T-helper 2 cell treated with Interferon-gamma antibody and Interleukin-4, amounts not matched to agents 5 μg/mL and 100 μg/mL, for 36 hours (primary cell): ENCODE results near the gene HIGD2A.

Source experiments
- DNase-seq: peaks from one replicate; pipeline ENCODE4 v3.0.0; 2021; ENCODE audit warnings: low spot score
- H3K27ac Mint-ChIP-seq: one replicate; pipeline ENCODE4 v1.8.0; 2021; ENCODE audit warnings: mild to moderate bottlenecking, mixed read lengths
- H3K27me3 Mint-ChIP-seq: one replicate; pipeline ENCODE4 v1.8.0; 2021; ENCODE audit warnings: low read depth, mixed read lengths
- H3K36me3 Mint-ChIP-seq: one replicate; pipeline ENCODE4 v1.8.0; 2021; ENCODE audit warnings: low read depth, mixed read lengths
- H3K4me1 Mint-ChIP-seq: one replicate; pipeline ENCODE4 v1.8.0; 2021; ENCODE audit warnings: low read depth, mixed read lengths
- H3K4me3 Mint-ChIP-seq: one replicate; pipeline ENCODE4 v1.8.0; 2022; ENCODE audit warnings: mild to moderate bottlenecking, moderate library complexity, mixed read lengths
- H3K9me3 Mint-ChIP-seq: one replicate; pipeline ENCODE4 v1.8.0; 2021; ENCODE audit warnings: mixed read lengths

HIGD2A gene

DNA sequence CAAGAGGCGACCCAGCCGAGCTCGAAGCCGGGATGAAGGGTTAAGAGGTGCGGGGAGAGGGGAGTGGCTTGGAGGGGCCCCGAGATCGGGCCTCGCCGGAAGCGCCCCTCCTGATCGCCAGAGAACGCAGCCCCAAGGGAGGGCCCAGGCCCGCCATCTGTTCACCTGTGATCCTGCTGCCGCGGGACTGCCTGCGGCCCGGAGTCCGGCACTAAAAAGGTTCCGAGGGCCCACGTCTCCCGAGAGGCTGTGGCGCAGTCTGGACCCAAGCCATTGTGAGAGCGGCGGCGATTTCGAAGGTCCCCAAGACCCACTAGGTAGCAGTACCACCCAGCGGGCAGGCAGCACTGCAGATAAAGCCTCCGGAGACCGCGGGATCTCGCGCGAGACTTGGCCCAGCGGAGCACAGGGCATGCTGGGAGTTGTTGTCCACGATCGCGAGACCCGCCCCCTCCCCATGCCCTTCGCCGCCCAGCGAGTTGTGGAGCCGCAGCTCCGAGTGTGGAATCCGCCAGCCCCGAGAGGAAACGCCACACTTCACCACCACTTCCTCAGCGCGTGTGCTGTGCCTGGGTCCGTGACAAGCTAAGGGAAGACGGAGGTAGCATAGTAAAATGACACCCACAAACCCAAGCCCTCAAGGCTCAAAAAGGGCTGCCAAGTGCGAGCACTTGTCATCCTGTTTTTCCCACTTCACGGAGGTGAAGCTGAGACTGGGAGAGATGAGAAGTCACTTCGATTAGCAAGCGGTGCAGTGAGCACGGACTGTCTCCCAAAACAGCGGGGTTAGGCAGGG, 26.9 kb upstream of the HIGD2A start, which contains the start of gene KIAA1191:
Gene KIAA1191 (minus strand): TSS at position 328 of the 796 bp plus-strand sequence. CDS start 2,256 bp downstream, outside the sequence.
- H3K27ac Mint-ChIP-seq: peak within 1 kb of the TSS; percentile 93
- H3K27me3 Mint-ChIP-seq: no peaks in the 10 kb centered on the region
- peaks cover 18% of the 10 kb centered on the region for H3K36me3 Mint-ChIP-seq
- H3K9me3 Mint-ChIP-seq: no peaks in the 10 kb centered on the region
- peaks cover 21% of the 10 kb centered on the region for H3K4me1 Mint-ChIP-seq
- DNase-seq: peak; percentile 93
- peak within 1 kb of the TSS; percentile 99 for H3K4me3 Mint-ChIP-seq

DNA sequence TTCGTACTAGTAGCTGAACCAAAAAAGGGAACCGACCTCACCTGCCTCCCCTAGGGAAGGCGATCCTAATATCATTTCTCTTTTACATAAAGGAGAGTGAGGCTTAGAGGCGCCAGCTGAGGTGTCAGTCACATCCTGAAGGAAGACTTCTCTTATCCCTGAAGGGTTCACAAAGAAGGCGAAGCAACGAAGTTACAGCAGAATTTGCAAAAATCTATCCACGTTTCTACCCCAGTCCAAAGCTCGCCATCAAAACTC, 26.4 kb upstream of the HIGD2A start:
- peak overlapping the region; percentile 99 for H3K4me3 Mint-ChIP-seq
- H3K36me3 Mint-ChIP-seq: peaks cover 18% of the 10 kb centered on the region
- H3K4me1 Mint-ChIP-seq: peaks cover 21% of the 10 kb centered on the region
- no peak for DNase-seq
- peak overlapping the region; percentile 93 for H3K27ac Mint-ChIP-seq
- no peaks in the 10 kb centered on the region for H3K9me3 Mint-ChIP-seq
- no peaks in the 10 kb centered on the region for H3K27me3 Mint-ChIP-seq

DNA sequence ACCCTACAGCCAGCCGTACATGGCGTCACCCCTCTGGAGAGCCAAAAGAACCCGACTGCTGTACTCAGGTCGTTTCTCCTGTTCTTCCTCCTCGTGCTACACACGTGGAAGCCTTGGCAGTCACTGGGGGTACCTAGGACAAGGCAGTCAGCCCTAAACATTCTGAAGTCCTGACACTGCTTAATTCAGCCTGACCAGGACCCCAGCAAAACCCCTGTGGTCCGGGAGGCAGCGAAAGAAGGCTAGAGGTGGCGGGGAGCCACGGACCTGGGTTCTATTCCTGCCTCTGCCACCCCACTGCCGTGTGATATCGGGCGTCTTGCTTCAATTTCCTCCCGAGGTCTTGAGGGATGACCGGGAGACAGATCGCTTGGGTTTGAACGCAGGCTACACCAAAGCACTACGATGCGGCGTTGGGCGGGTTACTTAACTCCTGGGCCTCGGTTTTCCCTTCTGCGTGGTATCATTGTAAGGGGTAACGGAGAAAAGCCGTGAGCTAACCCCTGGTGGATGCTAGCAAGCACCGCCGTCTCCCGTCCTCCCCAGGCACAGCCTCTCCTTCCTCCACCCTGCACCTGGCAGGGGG, 23.7 kb upstream of the HIGD2A start:
- DNase-seq: no peak
- H3K9me3 Mint-ChIP-seq: no peaks in the 10 kb centered on the region
- peak overlapping the region; percentile 66 for H3K4me3 Mint-ChIP-seq
- peaks cover 8% of the 10 kb centered on the region for H3K36me3 Mint-ChIP-seq
- H3K4me1 Mint-ChIP-seq: peaks cover 22% of the 10 kb centered on the region
- H3K27ac Mint-ChIP-seq: no peak overlapping the region
- H3K27me3 Mint-ChIP-seq: no peaks in the 10 kb centered on the region

DNA sequence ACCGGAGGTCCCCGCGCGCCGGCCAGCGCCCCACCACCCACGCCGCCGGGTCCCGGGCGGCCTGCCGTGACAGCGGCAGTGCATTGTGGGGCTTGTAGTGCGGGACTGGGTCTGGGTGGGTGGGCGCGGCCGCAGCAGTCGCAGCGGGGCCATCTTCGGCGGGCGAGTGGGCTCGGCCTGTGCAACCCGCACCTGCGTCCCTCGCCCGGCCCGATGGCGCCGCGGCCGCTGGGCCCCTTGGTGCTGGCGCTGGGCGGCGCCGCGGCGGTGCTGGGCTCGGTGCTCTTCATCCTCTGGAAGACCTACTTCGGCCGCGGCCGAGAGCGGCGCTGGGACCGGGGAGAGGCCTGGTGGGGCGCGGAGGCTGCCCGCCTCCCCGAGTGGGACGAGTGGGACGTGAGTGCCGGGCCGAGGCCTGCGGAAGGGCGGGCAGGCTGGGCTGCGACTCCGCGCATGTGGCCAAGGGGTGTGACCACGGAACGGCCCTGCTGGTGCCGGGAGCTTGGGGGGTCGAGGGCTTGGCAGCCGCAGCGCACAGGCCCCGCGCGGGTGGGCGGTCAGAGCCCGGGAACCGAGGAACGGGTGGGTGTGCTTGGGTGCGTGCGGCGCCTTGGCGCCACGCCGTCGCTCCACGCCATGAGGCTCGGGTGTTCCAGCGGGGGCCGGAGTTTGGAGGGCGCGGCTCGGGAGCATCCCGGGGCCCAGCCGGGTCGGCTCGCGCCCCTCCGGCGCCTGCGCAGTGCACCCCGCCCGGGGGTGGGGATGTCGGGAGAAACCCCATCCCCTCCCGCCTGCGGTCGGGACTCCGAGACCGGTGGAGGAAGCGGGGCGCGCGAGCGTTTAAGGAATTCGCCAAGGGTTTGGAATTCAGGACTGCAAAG, 23.0 kb upstream of the HIGD2A start, which contains the start of gene ARL10:
Gene ARL10 (plus strand): TSS at position 137 of the 881 bp plus-strand sequence. CDS start 77 bp downstream, at position 214.
- Mint-ChIP-seq H3K9me3 (no peaks in the 10 kb centered on the region), H3K4me1 (peaks cover 21% of the 10 kb centered on the region), H3K27ac (no peak within 1 kb of the TSS), H3K27me3 (no peaks in the 10 kb centered on the region), H3K4me3 (peak within 1 kb of the TSS; percentile 71), H3K36me3 (peaks cover 8% of the 10 kb centered on the region)
- peak; percentile 69 for DNase-seq

DNA sequence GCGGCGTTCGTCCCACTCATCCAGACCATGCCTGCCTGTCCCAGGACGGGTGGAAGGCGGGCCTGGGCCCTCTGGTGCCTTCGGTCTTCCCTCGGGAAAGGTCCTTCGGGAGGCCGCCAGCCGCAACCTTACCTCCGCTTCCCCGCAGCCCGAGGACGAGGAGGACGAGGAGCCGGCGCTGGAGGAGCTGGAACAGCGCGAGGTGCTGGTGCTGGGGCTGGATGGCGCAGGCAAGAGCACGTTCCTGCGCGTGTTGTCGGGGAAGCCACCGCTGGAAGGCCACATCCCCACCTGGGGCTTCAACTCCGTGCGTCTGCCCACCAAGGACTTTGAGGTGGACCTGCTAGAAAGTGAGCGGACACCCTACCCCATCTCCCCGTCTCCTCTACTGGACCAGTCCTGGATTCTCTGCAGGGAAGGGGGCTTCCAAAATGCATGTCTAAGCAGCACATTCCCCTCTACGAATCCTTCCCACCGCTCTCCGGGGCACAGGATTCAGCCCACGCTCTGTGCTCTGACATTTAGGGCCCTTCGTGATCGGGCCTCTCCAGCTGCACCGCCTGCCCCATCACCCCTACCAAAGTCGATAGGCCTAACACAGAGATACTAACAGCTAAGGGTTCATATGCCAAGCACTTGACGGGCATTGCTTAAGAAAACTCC, 22.2 kb upstream of the HIGD2A start:
- DNase-seq: no peak
- H3K9me3 Mint-ChIP-seq: no peaks in the 10 kb centered on the region

DNA sequence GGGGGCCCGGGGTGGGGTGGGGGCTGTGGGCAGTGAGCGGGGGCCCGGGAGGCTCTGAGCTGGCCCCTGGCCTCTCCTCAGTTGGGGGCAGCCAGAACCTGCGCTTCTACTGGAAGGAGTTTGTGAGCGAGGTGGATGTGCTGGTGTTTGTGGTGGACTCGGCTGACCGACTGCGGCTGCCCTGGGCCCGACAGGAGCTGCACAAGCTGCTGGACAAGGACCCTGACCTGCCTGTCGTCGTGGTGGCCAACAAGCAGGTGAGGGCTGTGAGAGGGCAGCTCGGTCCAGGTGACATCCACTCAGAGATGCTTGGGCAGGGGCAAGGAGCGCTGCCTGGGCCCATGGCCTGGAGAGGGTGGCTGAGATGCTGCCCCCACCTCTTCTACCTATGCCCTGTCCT, 19.8 kb upstream of the HIGD2A start:
- Mint-ChIP-seq H3K27me3 (no peaks in the 10 kb centered on the region), H3K36me3 (peaks cover 8% of the 10 kb centered on the region), H3K9me3 (no peaks in the 10 kb centered on the region), H3K4me1 (peaks cover 9% of the 10 kb centered on the region), H3K4me3 (no peak overlapping the region), H3K27ac (no peak overlapping the region)
- no peak for DNase-seq

More for the DNA sequence above, 22.2 kb upstream of the HIGD2A start:
- Mint-ChIP-seq H3K27ac (peak overlapping the region; percentile 28), H3K36me3 (peaks cover 8% of the 10 kb centered on the region), H3K4me3 (peak overlapping the region; percentile 71), H3K4me1 (peaks cover 21% of the 10 kb centered on the region), H3K27me3 (no peaks in the 10 kb centered on the region)

DNA sequence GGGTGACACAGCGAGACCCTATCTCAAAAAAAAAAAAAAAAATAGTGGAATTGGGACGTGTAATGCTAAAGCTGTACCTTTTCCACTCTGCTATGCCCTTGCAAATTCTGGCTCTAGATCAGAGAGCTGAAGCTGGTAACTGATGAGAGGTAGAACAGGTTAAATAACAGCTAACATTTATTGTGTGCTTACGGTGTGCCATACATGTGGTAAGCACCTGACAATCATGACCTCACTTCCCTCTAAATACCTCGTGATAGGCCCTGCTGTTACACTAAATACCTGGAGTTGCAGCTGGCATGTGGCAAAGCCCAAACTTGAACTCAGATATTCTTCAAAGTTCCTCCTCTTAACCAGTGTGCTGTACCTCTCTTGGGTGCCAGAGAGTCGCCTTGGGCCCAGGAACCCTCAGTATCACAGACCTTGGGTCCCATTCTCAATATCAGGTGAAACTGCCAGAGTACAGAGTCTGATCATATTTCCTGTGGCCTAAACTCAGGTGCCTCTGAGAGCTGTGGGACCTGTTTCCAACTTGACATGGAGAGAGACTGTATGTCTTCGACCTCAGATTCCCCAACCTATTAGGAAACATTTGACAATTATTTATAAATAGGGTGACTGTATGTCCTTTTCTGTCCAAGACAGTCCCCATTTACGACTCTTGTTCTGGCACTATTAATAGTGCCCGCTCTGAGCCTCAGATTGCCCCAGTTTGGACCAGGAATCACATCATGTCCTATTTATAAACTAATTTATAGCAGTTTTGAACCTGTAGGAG, 18.4 kb upstream of the HIGD2A start:
- Mint-ChIP-seq H3K9me3 (no peaks in the 10 kb centered on the region), H3K36me3 (peaks cover 8% of the 10 kb centered on the region), H3K4me3 (no peak overlapping the region), H3K4me1 (peaks cover 9% of the 10 kb centered on the region), H3K27ac (no peak overlapping the region), H3K27me3 (no peaks in the 10 kb centered on the region)
- DNase-seq: no peak

DNA sequence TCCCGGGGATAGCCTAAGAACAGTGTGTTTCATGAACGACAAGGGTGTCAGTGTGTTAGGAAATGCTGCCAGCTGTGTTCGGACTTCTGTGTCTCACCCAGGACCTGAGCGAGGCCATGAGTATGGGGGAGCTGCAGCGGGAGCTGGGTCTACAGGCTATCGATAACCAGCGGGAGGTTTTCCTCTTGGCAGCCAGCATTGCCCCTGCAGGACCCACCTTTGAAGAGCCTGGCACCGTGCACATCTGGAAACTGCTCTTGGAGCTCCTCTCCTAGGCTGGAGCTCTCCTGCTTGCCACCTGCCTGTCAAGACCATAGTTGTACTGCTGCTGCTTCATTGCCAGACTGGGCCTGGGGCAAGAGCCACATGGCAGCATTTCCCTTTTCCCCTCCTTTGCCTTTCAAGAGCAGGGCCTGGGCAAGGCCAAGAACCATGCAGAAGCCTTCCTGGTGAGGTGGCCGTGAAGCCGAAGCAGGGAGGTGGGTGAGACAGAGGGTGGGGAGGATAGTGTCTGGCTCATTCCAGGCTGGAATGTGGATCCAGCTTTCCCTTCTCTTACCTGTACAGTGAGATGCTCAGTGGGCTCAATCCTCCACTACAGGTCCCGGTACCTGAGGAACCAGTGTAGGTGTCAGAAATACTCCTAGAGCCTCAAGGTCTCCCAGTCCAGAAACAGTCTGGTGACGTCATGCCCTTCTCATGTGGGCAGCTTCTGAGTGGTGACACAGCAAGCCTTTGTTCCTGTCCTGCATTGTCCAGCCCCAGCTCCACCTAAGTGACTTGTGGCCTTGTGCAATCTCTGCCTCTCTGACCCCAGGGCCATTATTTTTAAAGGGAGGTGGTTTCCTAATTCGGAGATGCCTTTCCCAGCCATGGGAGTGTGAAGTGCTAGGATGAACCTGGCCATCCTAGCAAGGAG, 16.7 kb upstream of the HIGD2A start:
- Mint-ChIP-seq H3K4me1 (peaks cover 9% of the 10 kb centered on the region), H3K27me3 (no peaks in the 10 kb centered on the region), H3K36me3 (peaks cover 8% of the 10 kb centered on the region), H3K4me3 (no peak overlapping the region), H3K9me3 (no peaks in the 10 kb centered on the region), H3K27ac (no peak overlapping the region)
- no peak for DNase-seq

DNA sequence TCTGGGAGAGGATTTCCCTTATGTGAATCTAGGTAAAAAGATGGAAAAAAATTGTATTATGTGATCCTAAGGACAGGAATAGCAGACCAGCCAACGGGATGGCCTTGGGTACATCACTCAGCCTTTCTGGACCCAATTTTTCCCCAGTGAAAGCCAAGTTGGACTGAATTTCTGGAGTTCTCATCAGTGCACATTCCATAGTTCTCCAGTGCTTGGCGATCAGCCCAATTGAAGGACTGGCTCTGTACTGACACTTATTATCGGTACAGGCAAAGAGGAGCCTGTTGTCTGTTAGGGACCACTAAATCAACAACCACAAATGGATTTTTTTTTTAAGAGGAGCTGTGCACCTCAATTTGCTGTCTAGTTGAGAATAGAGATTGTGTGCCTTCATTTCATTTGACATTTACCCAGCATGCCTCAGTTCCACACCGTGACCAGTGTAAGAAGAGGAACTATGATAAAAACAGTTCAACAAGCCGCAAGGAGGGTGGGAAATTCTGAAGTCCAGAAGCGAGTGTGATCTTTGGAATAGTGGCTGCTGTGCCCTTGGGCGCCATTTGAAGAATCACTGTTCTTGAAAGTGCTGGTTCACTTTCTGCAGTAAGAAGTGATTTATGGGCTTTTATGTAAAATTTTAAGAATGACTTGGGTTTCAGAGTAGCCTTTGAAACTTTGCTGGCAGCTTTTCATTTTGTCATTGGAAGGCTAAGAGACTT, 15.3 kb upstream of the HIGD2A start:
- DNase-seq: no peak
- H3K36me3 Mint-ChIP-seq: peaks cover 1% of the 10 kb centered on the region
- H3K27me3 Mint-ChIP-seq: no peaks in the 10 kb centered on the region
- no peaks in the 10 kb centered on the region for H3K9me3 Mint-ChIP-seq
- no peaks in the 10 kb centered on the region for H3K4me1 Mint-ChIP-seq
- no peak overlapping the region for H3K4me3 Mint-ChIP-seq
- no peak overlapping the region for H3K27ac Mint-ChIP-seq

DNA sequence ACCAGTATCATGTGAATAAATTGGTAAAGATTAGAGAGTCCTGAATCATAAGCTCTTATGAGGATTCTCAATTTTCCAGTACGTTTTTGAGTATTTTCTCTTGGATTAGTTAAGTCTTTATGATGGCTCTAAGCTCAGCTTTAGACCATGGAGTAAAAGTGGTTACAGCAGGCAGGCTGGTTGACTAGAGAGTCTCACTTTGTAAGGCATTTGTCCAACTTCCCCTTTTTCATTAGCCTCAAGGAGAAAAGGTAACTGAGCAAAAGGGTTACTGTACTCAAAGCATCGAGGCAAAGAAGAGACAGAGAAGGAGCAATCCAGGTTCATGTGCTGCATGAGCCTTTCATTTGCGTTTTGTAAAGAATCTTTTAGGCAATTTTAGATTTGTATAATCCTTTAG, 8.7 kb upstream of the HIGD2A start:
- H3K27ac Mint-ChIP-seq: no peak overlapping the region
- no peaks in the 10 kb centered on the region for H3K27me3 Mint-ChIP-seq
- no peaks in the 10 kb centered on the region for H3K9me3 Mint-ChIP-seq
- H3K36me3 Mint-ChIP-seq: peaks cover 31% of the 10 kb centered on the region
- H3K4me1 Mint-ChIP-seq: no peaks in the 10 kb centered on the region
- H3K4me3 Mint-ChIP-seq: no peak overlapping the region
- no peak for DNase-seq

DNA sequence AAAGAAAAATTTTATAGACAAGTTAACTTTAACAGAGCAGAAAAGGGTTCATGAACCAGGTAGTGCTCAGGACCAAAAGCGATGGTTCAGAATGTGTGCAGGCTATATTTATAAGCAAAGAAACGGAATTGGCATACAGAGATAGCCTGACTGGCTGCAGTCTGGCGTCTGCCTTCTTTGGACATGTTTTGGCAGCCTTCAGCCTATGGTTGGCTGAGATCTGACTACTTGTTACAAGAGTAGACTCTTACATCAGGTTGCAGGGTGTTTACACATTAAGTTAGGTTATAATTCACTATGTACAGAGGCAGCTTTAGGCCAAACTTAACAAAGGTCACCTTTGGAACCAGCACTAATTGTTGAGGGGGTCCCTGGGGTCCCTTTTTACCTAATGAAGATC, 7.1 kb upstream of the HIGD2A start:
- DNase-seq: no peak
- Mint-ChIP-seq H3K4me3 (no peak overlapping the region), H3K4me1 (peaks cover 9% of the 10 kb centered on the region), H3K27me3 (no peaks in the 10 kb centered on the region), H3K9me3 (no peaks in the 10 kb centered on the region), H3K27ac (no peak overlapping the region), H3K36me3 (peaks cover 44% of the 10 kb centered on the region)

DNA sequence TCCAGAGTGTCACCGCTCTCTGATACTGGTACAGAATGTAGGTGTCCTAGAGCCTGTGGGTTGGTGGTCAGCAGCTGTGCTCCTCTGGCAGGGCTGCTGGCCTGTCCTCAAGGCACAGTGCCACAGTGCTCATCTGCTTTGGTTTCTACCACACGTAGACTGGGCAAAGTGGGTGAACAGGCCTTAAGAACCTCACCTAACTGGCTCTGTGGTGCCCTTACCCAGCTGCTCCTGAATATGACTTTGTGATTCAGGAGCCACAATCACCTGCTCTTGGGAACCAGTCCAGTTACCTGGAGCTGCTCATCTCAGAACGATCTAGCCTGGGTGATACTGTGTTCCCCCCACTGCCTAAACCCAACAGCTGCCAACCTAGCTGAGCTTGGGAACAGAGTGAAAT, 6.6 kb upstream of the HIGD2A start:
- Mint-ChIP-seq H3K9me3 (no peaks in the 10 kb centered on the region), H3K4me1 (peaks cover 13% of the 10 kb centered on the region), H3K4me3 (no peak overlapping the region), H3K36me3 (peaks cover 49% of the 10 kb centered on the region), H3K27ac (no peak overlapping the region), H3K27me3 (no peaks in the 10 kb centered on the region)
- DNase-seq: no peak
